GM19467 (cell line): ENCODE data around the gene ADGRL3.

Experiments
- ATAC-seq: cut with Tn5 transposase; IDR thresholded peaks from one replicate; pipeline ENCODE4 v1.9.1; 2021; ENCODE audit warnings: mild to moderate bottlenecking, moderate library complexity; ENCODE audit not compliant: unreplicated experiment

The ADGRL3 gene

DNA sequence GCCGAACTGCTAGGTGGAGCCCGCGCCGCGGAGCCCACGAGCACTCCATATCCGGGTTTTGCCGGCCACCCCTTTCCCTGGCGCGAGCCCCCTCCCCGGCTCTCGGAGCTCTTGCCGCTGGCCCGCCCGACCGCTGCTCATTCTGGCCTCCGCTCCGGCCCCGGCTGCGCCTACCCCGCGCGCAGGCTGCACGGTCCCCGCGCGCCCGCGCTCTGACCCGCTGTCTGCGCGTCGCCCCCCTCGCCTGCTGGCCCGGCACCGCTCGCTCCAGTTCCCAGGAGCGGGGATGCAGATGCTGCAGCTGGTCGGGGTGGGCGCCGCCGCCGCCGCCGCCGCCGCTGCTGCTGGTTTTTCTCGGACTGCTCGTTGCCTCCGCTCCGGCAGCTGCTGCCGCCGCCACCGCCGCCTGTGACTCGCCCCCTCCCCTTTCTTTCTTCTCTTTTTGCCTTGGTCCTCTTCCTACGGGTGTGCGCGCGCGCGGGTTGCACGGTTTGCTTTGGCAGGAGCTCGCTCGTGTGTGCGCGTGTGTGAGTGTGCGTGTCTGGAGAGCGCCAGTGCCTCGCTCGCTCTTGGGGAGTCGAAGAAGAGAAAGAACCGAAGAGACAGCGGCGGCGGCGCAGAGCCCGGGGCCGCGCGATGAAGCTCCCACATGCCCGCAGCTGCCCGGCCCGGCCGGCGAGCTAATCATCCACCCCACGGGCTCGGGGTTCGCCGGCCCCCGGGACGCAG, at the start of gene ADGRL3:
TSS of gene ADGRL3 (plus strand) at position 140 of the 729 bp plus-strand sequence.
- no peak for ATAC-seq

DNA sequence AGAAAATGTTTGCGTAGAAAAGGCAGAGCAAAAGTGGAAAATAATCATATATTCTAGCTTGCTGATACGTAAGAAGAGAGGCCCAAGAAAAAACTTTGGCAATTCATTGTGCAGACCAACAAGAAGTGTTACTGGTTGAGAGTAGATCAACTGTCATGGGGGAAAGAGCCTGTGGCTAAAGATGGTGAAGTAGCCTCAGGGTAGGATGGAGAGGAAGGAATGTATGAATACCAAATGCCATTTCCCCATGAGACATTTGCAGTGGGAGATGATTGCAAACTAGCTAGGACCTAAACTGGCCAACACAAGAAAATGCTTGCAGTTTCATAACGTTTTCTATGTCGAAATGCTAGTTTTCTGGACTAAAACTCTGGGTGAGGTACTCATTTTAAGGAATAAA, 47.7 kb upstream of the ADGRL3 start:
- no peak for ATAC-seq

DNA sequence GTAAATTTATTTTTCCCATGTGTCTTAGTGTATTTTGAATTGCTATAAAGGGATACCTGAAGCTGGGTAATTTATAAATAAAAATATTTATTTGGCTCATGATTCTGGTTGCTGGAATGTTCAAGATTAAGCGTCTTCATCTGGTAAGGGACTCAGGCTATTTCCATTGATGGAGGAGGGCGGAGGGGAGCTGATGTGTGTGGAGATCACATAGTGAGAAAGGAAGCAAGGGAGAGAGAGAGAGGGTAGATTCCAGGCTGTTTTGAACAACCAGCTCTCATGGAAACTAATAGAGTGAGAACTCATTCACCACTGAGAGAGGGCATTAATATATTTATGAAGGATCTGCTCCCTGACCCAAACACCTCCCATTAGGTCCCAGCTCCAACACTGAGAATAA, 39.6 kb upstream of the ADGRL3 start:
- ATAC-seq = no peak

GRCh38 chr4:61162116-61162515, 38.0 kb upstream of the ADGRL3 start:
- ATAC-seq = no peak

DNA sequence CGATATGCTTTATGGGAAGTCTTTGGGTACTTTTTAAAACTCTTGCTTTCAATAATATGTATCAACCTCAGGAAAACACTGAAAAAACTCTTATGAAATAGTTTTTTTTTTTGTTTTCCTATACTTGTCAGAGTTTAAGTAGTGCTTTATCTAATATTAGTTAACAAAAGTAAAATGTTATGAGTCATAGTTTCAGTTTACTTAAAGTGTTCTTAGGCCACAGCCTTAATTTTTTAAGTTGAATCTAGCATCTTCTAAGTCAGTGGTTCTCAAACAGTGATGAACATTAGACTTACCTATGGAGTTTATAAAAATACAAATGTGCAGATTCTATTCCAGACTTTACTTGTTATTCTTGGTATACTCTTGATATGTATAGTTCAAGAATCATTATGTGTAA, 26.3 kb upstream of the ADGRL3 start:
- no peak for ATAC-seq

DNA sequence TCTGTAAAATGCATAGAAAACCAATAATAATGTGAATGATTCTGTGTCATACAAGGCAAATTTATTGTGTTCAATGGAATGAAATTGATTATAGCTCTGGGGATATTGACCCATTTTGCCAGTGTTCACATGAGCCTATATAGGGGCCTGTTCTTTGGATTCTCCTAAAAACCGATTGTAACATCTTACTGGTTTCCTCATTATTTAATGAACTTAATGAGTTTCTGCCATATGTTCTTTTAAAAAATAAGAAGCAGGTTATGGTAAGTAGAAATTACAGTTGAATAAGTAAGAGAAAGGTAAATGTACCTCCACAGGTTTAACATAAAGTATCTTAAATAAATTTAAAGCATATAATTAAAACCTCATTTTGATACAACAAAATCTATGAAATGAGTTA, 24.6 kb upstream of the ADGRL3 start:
- no peak for ATAC-seq

DNA sequence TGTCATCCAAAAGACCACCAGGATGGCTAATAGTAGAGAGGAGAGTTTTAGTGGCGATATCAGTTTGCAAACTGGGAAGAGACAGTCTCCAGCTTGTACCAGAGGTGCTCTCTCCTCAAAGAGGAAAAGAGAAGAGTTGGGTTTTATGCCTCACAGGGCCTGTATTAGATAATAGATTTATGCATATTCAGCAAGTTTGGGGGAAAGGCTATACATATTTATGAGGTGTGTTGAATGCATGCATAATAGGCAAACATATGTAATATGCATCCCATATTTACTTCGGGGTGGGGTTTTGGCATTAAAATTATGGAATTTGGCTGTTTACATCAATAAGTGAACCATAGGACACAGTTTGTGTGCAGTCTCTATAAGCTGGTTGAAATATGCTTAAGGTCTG, 22.8 kb upstream of the ADGRL3 start:
- ATAC-seq = no peak

DNA sequence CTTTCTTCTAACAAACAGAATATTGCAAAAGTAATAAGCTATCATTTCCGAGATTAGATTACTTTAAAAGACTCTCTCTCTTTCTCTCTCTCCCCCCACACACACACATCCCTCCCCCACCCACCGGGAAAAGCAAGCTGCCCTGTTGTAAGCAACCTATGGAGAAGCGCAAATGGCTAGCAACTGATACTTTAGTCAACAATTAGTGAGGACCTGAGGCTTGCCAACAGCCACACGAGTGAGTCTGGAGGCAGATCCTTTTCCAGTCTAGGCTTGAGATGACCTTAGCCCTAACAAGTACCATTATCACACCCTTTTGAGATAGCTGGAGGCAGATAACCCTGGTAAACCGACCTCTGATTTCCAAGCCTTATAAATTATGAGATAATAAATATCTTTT, 19.7 kb upstream of the ADGRL3 start:
- ATAC-seq = no peak

DNA sequence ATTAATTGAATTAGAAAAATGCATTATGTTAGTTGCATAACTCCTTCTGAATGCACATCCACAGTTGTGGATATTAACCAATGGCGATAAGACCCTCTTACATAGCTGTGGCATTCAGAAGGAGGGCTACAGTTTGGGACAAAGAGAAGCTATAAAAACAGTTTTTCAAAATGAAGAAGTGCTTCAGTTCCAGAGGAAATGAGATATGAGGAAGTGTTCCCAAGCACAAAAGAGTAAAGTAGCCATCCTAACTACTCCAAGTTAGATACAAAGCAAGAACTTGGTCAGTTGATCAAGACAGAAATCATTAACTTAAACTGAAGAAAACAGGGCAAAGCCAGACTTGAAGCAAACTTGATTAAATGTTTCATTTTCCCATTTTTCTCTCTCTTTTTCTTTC, 17.2 kb upstream of the ADGRL3 start:
- ATAC-seq = no peak

DNA sequence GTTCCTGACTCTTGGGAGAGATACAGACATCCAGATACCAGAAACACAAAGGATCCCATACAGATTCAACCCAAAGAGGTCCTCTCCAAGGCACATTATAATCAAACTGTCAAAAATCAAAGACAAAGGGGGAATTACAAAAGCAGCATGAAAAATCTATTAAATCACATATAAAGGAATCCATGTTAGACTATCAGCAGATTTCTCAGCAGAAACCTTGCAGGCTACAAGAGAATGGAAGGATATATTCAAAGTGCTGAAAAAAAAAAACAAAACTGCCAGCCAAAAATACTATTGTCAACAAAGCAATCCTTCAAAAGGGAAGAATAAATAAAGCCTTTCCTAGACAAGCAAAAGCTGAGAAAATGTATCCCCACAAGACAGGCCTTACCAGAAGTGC, 14.8 kb upstream of the ADGRL3 start:
- ATAC-seq = no peak

GRCh38 chr4:61192392-61192791, 7.7 kb upstream of the ADGRL3 start:
- no peak for ATAC-seq

DNA sequence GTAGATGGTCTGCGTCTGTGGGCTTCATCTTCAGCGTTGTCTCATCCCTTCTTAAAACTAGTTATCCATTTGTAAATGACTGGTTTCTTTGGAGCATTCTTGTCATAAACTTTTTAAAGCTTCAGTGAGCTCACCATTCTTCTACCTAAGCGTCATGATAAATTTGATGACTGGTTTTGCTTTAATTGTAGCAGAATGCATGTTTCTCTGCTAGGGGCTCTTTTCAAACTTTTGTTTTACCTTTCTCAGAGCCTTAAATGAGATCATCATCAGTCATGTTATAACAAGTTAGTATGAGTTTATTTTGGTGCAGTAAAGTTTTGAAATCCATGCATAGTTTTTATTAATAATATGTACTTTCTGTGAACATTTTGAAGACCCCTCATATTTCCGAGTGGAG, 6.3 kb upstream of the ADGRL3 start:
- no peak for ATAC-seq

DNA sequence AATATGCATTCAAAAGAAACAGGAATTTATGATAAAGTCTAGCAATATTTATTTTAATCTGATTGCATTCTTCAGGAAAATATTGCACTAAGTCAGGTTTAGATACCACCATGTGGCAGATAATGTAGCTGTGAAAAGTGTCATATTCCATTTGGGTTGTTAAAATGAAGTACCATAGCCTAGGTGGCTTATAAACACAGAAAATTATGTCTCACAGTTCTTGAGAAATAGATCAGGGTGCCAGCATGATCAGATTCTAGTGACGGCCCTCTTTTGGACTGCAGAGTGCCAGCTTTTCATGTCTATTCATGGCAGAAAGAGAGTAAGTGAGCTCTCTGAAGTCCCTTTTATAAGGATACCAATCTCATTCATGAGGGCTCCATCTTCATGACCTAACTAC, 5.6 kb upstream of the ADGRL3 start:
- ATAC-seq = no peak

DNA sequence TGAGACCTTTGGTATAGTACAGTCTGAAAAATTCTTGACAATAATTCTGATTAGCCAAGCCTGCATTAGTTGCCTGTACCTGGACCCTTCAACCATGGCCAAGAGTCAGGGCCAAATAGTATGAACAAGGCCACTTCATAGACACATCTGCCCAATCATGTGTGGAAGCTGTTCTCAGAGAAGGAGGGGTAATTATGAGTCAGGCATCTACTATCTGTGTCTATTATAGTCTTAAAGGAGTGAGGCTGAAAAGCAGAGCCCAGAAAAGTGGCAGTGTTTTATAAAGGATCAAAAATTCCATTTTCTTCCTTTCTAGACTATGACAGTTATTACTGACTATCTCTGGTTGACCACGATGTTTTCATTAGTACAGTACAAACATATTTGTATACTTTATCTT, 5.0 kb upstream of the ADGRL3 start:
- ATAC-seq = no peak

GRCh38 chr4:61198686-61199085, 1.4 kb upstream of the ADGRL3 start:
- no peak for ATAC-seq

DNA sequence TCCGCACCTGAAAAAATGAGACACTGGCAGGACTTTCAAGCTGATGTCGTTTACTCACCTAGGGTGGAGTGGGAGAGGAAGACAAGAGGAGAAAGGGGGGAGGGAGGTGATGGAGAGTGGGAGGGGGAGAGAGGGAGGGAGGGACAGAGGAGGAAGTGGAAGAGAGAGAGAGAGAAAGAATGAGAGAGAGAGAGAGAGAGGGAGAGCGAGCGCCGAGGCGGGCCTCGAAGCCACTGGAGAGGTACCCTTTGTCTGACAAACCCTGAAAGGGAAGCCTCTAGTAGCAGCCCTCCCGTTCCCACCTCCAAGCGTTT, 296 bp upstream of the ADGRL3 start:
- no peak for ATAC-seq

DNA sequence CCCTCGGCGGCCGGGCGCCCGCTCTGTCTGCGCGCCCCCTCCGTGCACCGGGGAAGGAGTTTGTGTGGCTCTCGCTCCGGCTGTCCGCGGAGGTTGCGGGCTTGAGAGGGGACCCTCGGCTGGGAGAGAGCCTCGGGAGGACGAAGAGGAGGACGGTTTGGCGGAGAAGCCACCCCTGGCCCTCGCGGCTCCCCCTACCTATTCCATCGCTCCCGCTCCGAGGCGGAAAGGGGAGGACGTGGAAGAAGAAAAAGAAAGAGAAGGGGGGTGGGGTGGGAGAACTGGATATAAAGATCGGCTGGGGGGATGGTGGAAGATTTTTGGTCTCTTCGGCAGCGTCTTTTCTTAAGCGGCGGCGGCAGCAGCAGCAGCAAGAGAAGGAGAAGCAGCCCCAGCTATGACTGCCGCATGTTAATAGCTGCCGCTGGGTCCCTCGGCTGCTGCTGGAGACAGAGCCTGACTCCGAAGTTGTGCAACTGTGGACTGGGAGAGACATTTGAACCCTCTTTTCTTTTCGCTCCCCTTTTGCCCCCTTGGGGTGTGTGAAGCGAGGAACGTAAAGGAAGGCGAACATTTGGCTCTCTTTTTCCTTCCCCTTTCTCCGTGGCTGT, 895 bp downstream of the ADGRL3 start:
- no peak for ATAC-seq

- no peak for ATAC-seq
These were observed 1.4 kb downstream of the ADGRL3 start for GRCh38 chr4:61201561-61201960.

DNA sequence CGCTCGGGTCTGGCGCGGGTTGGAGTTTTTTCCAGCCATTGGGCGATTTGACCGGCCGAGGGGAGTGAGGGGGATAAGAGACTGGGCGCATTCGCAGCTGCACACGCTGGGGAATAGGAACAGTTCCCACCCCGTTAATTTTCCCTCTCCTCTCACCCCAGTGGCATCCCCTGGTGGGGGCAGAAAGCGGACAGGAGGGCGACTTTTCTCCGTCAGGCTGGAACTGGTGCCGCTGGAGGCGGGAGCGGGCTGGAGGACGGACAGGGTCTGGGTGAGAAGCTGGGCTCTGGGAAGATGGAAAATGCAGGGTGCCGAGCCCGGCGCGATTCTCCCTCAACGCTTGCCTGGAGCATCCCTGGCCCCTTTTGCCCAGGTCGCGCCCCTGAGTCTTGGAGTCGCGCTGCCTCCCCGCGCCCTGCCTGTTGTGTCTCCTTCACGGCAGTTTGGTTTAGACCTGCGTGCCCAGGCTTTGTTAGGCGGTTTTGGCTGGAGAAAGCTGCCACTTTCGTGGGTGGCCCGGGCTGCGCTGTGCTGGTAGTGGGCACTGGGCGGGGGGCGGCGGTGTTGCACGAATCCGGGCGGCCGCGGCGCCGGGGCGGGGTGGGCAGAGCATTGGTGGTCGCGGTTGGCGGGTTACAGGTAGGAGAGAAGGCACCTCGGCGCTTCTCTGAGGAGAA, 2.0 kb downstream of the ADGRL3 start:
- no peak for ATAC-seq

GRCh38 chr4:61202638-61203435, 2.7 kb downstream of the ADGRL3 start:
- no peak for ATAC-seq

DNA sequence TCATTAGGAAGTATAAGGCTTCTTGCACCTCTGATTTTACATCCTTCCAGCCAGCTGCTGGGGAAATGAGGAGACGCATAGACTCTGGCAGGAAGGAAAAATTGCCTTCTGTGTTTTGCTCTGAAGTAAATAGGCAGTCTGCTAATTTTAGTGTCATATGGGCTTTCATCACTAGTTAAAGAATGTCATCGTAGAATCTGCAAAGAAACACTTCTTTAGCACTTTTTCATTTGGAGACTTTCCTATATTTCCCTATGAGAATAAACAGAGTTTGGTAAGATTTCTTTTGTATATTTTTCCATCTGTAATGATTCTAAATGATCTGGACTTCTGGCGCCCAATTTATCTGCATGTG, 3.3 kb downstream of the ADGRL3 start:
- no peak for ATAC-seq
